Hepatocyte (in vitro differentiated cells): ENCODE results near the gene STYXL2. TPM values are rescaled to one million over a fixed set of nuclear protein-coding genes. Genes with fewer than 3 reads are reported as not detected.

ENCODE experiments used
- DNase-seq: peaks from one replicate; pipeline ENCODE4 v3.0.0-alpha.2; 2016; ENCODE audit warnings: low spot score
- H2AFZ ChIP-seq: fragments of 200-600 bp; sonication (generic); 2 replicates; pipeline ENCODE4 v1.6.0; 2016; ENCODE audit warnings: antibody characterized with exemption, mild to moderate bottlenecking
- H3K27ac ChIP-seq: fragments of 200-600 bp; sonication (generic); 2 replicates; pipeline ENCODE4 v1.5.1; 2016; ENCODE audit warnings: mild to moderate bottlenecking
- H3K27me3 ChIP-seq: fragments of 200-600 bp; sonication (generic); 2 replicates; pipeline ENCODE4 v1.6.1; 2016
- H3K36me3 ChIP-seq: fragments of 200-600 bp; sonication (generic); replicated peaks from 2 replicates; pipeline ENCODE4 v1.5.1; 2016; ENCODE audit warnings: low read depth; ENCODE audit not compliant: insufficient read depth
- H3K4me1 ChIP-seq: fragments of 200-600 bp; sonication (generic); 2 replicates; pipeline ENCODE4 v1.5.1; 2016; ENCODE audit warnings: mild to moderate bottlenecking, moderate library complexity; ENCODE audit not compliant: insufficient read depth
- H3K4me2 ChIP-seq: fragments of 200-600 bp; sonication (generic); 2 replicates; pipeline ENCODE4 v1.6.0; 2016
- H3K4me3 ChIP-seq: fragments of 200-600 bp; sonication (generic); 2 replicates; pipeline ENCODE4 v1.5.1; 2016; ENCODE audit warnings: mild to moderate bottlenecking
- H3K79me2 ChIP-seq: fragments of 200-600 bp; sonication (generic); 2 replicates; pipeline ENCODE4 v1.6.0; 2017; ENCODE audit warnings: mild to moderate bottlenecking
- H3K9me2 ChIP-seq: fragments of 200-600 bp; sonication (generic); replicated peaks from 2 replicates; pipeline ENCODE4 v1.6.0; 2017; ENCODE audit warnings: mild to moderate bottlenecking; ENCODE audit not compliant: insufficient read depth
- H3K9me3 ChIP-seq: fragments of 200-600 bp; sonication (generic); 2 replicates; pipeline ENCODE4 v1.5.1; 2016; ENCODE audit warnings: low read depth, mild to moderate bottlenecking
- H4K20me1 ChIP-seq: fragments of 200-600 bp; sonication (generic); 2 replicates; pipeline ENCODE4 v1.6.0; 2016; ENCODE audit warnings: mild to moderate bottlenecking; ENCODE audit not compliant: insufficient read depth, poor library complexity, severe bottlenecking
- EZH2 ChIP-seq: fragments of 200-600 bp; sonication (generic); IDR thresholded peaks from 2 replicates; pipeline ENCODE4 v1.6.1; 2016; ENCODE audit warnings: antibody characterized with exemption, mild to moderate bottlenecking, borderline replicate concordance
- EZH2phosphoT487 ChIP-seq: fragments of 200-600 bp; sonication (generic); IDR thresholded peaks from one replicate; pipeline ENCODE4 v1.6.1; 2018; ENCODE audit warnings: antibody characterized with exemption, mild to moderate bottlenecking, low read depth, moderate library complexity; ENCODE audit not compliant: unreplicated experiment, severe bottlenecking
- WGBS: methylation state at CpG from one replicate; pipeline ENCODE4 v1.1.6; 2016; ENCODE audit warnings: low lambda C conversion rate; ENCODE audit errors: missing lambda C conversion rate; 5-methylcytosine and 5-hydroxymethylcytosine counted together
- polyA plus RNA-seq: library from polyadenylated mRNA; unstranded; fragments of >200 nt; fragmentation: Nextera tagmentation; extraction: Ambion mirVana; gene quantifications from 2 replicates; pipeline ENCODE4 v1.2.1, GENCODE V29; 2016
- total RNA-seq: library from RNA; depleted of rRNA; stranded (reverse); fragments of >200 nt; gene quantifications from 2 replicates; pipeline ENCODE4 v1.2.3, GENCODE V29; 2014
- TF ChIP-seq, protein P1 (sequence below): fragments of 200-600 bp; sonication (generic); IDR thresholded peaks from 2 replicates; pipeline ENCODE4 v1.5.1; 2016; ENCODE audit warnings: antibody characterized with exemption, mild to moderate bottlenecking; ENCODE audit not compliant: poor library complexity

STYXL2 gene
- total and polyA plus RNA-seq, 2 experiments from 2014 or later: 0.07 to 0.40 TPM

DNA sequence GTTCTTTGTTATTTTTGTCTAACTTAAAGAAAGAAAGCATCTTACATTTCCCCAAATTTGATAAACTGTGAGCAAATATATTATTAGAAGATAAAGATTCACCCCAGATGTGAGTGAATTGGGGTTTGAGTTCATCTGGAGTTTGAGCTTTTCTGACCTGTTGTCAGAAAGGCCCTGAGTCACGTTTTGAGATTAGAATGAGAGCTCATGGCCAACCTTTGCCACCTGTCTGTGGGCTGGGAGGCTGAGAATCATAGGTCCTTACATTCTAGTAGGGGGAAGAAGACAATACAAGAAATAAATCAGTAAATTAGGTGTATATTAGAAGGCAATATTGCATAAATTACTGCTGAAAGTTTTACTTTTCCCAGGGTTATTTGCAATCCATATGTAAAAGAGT lies 22.3 kb downstream of the STYXL2 start:
- Histone ChIP-seq H4K20me1 (no peaks in the 10 kb centered on the region), H3K79me2 (no peaks in the 10 kb centered on the region), H3K27ac (no peak overlapping the region), H3K4me2 (no peak overlapping the region), H2AFZ (no peak overlapping the region), H3K27me3 (no peaks in the 10 kb centered on the region), H3K36me3 (no peaks in the 10 kb centered on the region), H3K4me1 (no peaks in the 10 kb centered on the region), H3K9me3 (no peaks in the 10 kb centered on the region), H3K9me2 (no peaks in the 10 kb centered on the region), H3K4me3 (no peak overlapping the region)
- 36% methylated on average over 1 of the region's 1 CpG for WGBS
- no peak for TF ChIP-seq EZH2
- TF ChIP-seq, protein P1, sequence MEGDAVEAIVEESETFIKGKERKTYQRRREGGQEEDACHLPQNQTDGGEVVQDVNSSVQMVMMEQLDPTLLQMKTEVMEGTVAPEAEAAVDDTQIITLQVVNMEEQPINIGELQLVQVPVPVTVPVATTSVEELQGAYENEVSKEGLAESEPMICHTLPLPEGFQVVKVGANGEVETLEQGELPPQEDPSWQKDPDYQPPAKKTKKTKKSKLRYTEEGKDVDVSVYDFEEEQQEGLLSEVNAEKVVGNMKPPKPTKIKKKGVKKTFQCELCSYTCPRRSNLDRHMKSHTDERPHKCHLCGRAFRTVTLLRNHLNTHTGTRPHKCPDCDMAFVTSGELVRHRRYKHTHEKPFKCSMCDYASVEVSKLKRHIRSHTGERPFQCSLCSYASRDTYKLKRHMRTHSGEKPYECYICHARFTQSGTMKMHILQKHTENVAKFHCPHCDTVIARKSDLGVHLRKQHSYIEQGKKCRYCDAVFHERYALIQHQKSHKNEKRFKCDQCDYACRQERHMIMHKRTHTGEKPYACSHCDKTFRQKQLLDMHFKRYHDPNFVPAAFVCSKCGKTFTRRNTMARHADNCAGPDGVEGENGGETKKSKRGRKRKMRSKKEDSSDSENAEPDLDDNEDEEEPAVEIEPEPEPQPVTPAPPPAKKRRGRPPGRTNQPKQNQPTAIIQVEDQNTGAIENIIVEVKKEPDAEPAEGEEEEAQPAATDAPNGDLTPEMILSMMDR: no peak
- TF ChIP-seq EZH2phosphoT487: no peak
- no peak for DNase-seq

DNA sequence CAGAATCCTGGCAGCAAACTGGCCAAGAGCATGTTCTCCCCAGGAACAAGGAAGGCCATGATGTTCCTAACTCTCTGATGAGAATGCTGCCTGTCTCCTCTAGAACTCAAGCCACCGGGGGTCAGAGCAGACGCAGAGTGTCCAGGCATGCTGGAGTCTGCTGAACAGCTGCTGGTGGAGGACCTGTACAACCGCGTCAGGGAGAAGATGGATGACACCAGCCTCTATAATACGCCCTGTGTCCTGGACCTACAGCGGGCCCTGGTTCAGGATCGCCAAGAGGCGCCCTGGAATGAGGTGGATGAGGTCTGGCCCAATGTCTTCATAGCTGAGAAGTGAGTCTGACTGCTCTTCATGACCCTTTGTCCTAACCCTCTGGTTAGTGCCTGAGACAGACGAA lies 23.4 kb downstream of the STYXL2 start:
- H3K9me3 ChIP-seq: no peaks in the 10 kb centered on the region
- no peak overlapping the region for H3K4me2 ChIP-seq
- TF ChIP-seq, protein P1: no peak
- TF ChIP-seq EZH2phosphoT487: no peak
- no peaks in the 10 kb centered on the region for H3K36me3 ChIP-seq
- no peak overlapping the region for H2AFZ ChIP-seq
- H3K4me1 ChIP-seq: no peaks in the 10 kb centered on the region
- 96% methylated on average over 9 of the region's 9 CpGs for WGBS
- H3K27me3 ChIP-seq: no peaks in the 10 kb centered on the region
- no peaks in the 10 kb centered on the region for H3K79me2 ChIP-seq
- H4K20me1 ChIP-seq: no peaks in the 10 kb centered on the region
- no peaks in the 10 kb centered on the region for H3K9me2 ChIP-seq
- H3K4me3 ChIP-seq: no peak overlapping the region
- no peak overlapping the region for H3K27ac ChIP-seq
- DNase-seq: no peak

DNA sequence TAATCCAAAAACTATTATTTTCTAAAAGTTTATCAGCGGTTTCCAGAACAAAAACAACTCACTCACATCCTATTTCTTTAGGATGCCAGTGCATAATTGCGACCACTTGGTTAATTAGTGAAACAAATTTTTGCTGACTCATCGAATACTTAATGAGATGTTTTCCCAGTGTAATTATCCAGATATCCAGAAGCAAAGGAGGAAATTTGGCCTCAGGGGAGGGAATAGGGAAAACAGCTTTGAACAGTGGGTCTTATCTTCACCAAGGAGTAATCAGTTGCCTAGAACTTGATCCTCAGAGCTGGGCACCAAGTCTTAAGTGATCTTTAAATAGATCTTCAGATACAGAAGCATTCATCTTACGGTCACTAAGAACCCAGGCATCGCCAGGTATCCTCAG lies 24.3 kb downstream of the STYXL2 start:
- no peaks in the 10 kb centered on the region for H3K9me2 ChIP-seq
- 70% methylated on average over 4 of the region's 5 CpGs for WGBS
- no peak for TF ChIP-seq EZH2
- TF ChIP-seq EZH2phosphoT487: no peak
- TF ChIP-seq, protein P1: no peak
- H3K36me3 ChIP-seq: no peaks in the 10 kb centered on the region
- no peaks in the 10 kb centered on the region for H4K20me1 ChIP-seq
- no peaks in the 10 kb centered on the region for H3K9me3 ChIP-seq
- H3K4me2 ChIP-seq: no peak overlapping the region
- no peak for DNase-seq
- no peak overlapping the region for H3K27ac ChIP-seq
- no peaks in the 10 kb centered on the region for H3K79me2 ChIP-seq
- no peaks in the 10 kb centered on the region for H3K4me1 ChIP-seq
- H3K4me3 ChIP-seq: no peak overlapping the region
- H2AFZ ChIP-seq: no peak overlapping the region
- no peaks in the 10 kb centered on the region for H3K27me3 ChIP-seq

DNA sequence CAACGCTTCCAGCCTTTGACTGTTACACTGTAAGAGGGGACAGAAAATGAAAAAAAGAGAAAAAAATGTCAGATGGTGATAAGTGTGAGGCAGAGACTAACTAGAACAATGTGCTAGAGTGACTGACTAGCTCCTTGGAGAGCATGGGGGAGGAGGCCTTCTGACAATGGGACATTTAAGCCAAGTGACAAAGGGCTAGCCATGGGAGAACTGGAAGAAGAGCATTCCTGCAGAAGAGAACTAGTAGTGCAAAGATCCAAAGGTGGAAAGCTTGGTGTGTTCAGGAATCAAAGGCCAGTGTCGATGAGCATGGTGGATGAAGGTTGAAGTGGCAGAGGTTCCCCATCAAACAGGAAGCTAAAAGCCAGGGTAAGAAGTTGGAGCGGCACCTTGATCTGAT lies 25.8 kb downstream of the STYXL2 start:
- no peak for DNase-seq
- H3K4me2 ChIP-seq: no peak overlapping the region
- H3K79me2 ChIP-seq: no peaks in the 10 kb centered on the region
- H3K9me3 ChIP-seq: no peaks in the 10 kb centered on the region
- H2AFZ ChIP-seq: no peak overlapping the region
- no peak for TF ChIP-seq EZH2
- H3K4me3 ChIP-seq: no peak overlapping the region
- no peaks in the 10 kb centered on the region for H3K4me1 ChIP-seq
- H3K27ac ChIP-seq: no peak overlapping the region
- no peaks in the 10 kb centered on the region for H3K36me3 ChIP-seq
- 83% methylated on average over 3 of the region's 3 CpGs for WGBS
- H3K9me2 ChIP-seq: no peaks in the 10 kb centered on the region
- no peaks in the 10 kb centered on the region for H4K20me1 ChIP-seq
- no peaks in the 10 kb centered on the region for H3K27me3 ChIP-seq
